ENCODE results near the gene PFKFB4. TPM values are rescaled to one million over a fixed set of nuclear protein-coding genes. Genes with fewer than 3 reads are reported as not detected.

The PFKFB4 gene
- total RNA-seq, 1 donor from 2014 or later, result 40.3 TPM

- Mint-ChIP-seq H3K27ac (ENCODE audit: unreplicated experiment) (no peak overlapping the region), H3K4me3 (ENCODE audit: unreplicated experiment) (no peak overlapping the region), H3K36me3 (ENCODE audit: unreplicated experiment) (peaks cover 4% of the 10 kb centered on the region), H3K27me3 (ENCODE audit: unreplicated experiment) (peaks cover 5% of the 10 kb centered on the region), H3K4me1 (ENCODE audit: low read depth, unreplicated experiment) (no peaks in the 10 kb centered on the region), H3K9me3 (ENCODE audit: unreplicated experiment) (no peaks in the 10 kb centered on the region)
- TF ChIP-seq CTCF (IDR thresholded peaks at IDR 0.05; ENCODE audit: partially characterized antibody, unreplicated experiment), result no peak
- no peak for DNase-seq
Observed at GRCh38 chr3:48524970-48525369, 31.6 kb downstream of the PFKFB4 start.

- Mint-ChIP-seq H3K27ac (ENCODE audit: unreplicated experiment) (no peak overlapping the region), H3K27me3 (ENCODE audit: unreplicated experiment) (peaks cover 6% of the 10 kb centered on the region), H3K9me3 (ENCODE audit: unreplicated experiment) (no peaks in the 10 kb centered on the region), H3K4me1 (ENCODE audit: low read depth, unreplicated experiment) (no peaks in the 10 kb centered on the region), H3K4me3 (ENCODE audit: unreplicated experiment) (no peak overlapping the region), H3K36me3 (ENCODE audit: unreplicated experiment) (no peaks in the 10 kb centered on the region)
- no peak for TF ChIP-seq CTCF (IDR thresholded peaks at IDR 0.05; ENCODE audit: partially characterized antibody, unreplicated experiment)
- DNase-seq, result no peak
Observed at GRCh38 chr3:48521635-48522034, 35.0 kb downstream of the PFKFB4 start.

GRCh38 chr3:48519277-48519643 is 37.3 kb downstream of the PFKFB4 start:
- H3K27ac Mint-ChIP-seq (ENCODE audit: unreplicated experiment), result no peak overlapping the region
- H3K36me3 Mint-ChIP-seq (ENCODE audit: unreplicated experiment), result no peaks in the 10 kb centered on the region
- no peak for TF ChIP-seq CTCF (IDR thresholded peaks at IDR 0.05; ENCODE audit: partially characterized antibody, unreplicated experiment)
- no peak overlapping the region for H3K4me3 Mint-ChIP-seq (ENCODE audit: unreplicated experiment)
- H3K9me3 Mint-ChIP-seq (ENCODE audit: unreplicated experiment), result no peaks in the 10 kb centered on the region
- no peak for DNase-seq
- H3K27me3 Mint-ChIP-seq (ENCODE audit: unreplicated experiment), result peaks cover 5% of the 10 kb centered on the region
- H3K4me1 Mint-ChIP-seq (ENCODE audit: low read depth, unreplicated experiment), result no peaks in the 10 kb centered on the region

GRCh38 chr3:48518638-48519276 is 37.8 kb downstream of the PFKFB4 start:
- no peaks in the 10 kb centered on the region for H3K4me1 Mint-ChIP-seq (ENCODE audit: low read depth, unreplicated experiment)
- no peaks in the 10 kb centered on the region for H3K36me3 Mint-ChIP-seq (ENCODE audit: unreplicated experiment)
- no peak overlapping the region for H3K27ac Mint-ChIP-seq (ENCODE audit: unreplicated experiment)
- no peak overlapping the region for H3K4me3 Mint-ChIP-seq (ENCODE audit: unreplicated experiment)
- DNase-seq, result no peak
- TF ChIP-seq CTCF (IDR thresholded peaks at IDR 0.05; ENCODE audit: partially characterized antibody, unreplicated experiment), result no peak
- H3K9me3 Mint-ChIP-seq (ENCODE audit: unreplicated experiment), result no peaks in the 10 kb centered on the region
- H3K27me3 Mint-ChIP-seq (ENCODE audit: unreplicated experiment), result peaks cover 1% of the 10 kb centered on the region

- no peaks in the 10 kb centered on the region for H3K9me3 Mint-ChIP-seq (ENCODE audit: unreplicated experiment)
- H3K4me3 Mint-ChIP-seq (ENCODE audit: unreplicated experiment), result no peak overlapping the region
- TF ChIP-seq CTCF (IDR thresholded peaks at IDR 0.05; ENCODE audit: partially characterized antibody, unreplicated experiment), result no peak
- no peaks in the 10 kb centered on the region for H3K4me1 Mint-ChIP-seq (ENCODE audit: low read depth, unreplicated experiment)
- no peak for DNase-seq
- H3K27ac Mint-ChIP-seq (ENCODE audit: unreplicated experiment), result no peak overlapping the region
- H3K27me3 Mint-ChIP-seq (ENCODE audit: unreplicated experiment), result peaks cover 1% of the 10 kb centered on the region
- H3K36me3 Mint-ChIP-seq (ENCODE audit: unreplicated experiment), result no peaks in the 10 kb centered on the region
Observed at GRCh38 chr3:48518069-48518468, 38.5 kb downstream of the PFKFB4 start.
